Effector CD4-positive, alpha-beta T cell (primary cell): Measurements from ENCODE around the gene SCUBE2.

Experiments
- DNase-seq: peaks from one replicate; pipeline ENCODE4 v3.0.0-alpha.2; 2020

Gene SCUBE2

GRCh38 chr11:9073466-9074225, 17.8 kb downstream of the SCUBE2 start:
- no peak for DNase-seq

GRCh38 chr11:9072626-9073176, 18.7 kb downstream of the SCUBE2 start:
- no peak for DNase-seq

- DNase-seq = no peak
These were observed 19.7 kb downstream of the SCUBE2 start for GRCh38 chr11:9071692-9072091.

GRCh38 chr11:9070749-9071491, 20.5 kb downstream of the SCUBE2 start:
- no peak for DNase-seq

- no peak for DNase-seq
These were observed 21.4 kb downstream of the SCUBE2 start for GRCh38 chr11:9069862-9070470.

- no peak for DNase-seq
These were observed 22.1 kb downstream of the SCUBE2 start for GRCh38 chr11:9069256-9069655.

- DNase-seq = no peak
These were observed 24.9 kb downstream of the SCUBE2 start for GRCh38 chr11:9066433-9066925.

GRCh38 chr11:9065607-9066432, 25.6 kb downstream of the SCUBE2 start:
- no peak for DNase-seq

- DNase-seq = no peak
These were observed 29.6 kb downstream of the SCUBE2 start for GRCh38 chr11:9061807-9062206.

GRCh38 chr11:9060700-9061111, 30.7 kb downstream of the SCUBE2 start:
- DNase-seq = no peak

- DNase-seq = no peak
These were observed 32.0 kb downstream of the SCUBE2 start for GRCh38 chr11:9059406-9059805.

- no peak for DNase-seq
These were observed 33.5 kb downstream of the SCUBE2 start for GRCh38 chr11:9057888-9058287.

GRCh38 chr11:9057007-9057406, 34.4 kb downstream of the SCUBE2 start:
- DNase-seq = no peak

GRCh38 chr11:9056467-9056866, 34.9 kb downstream of the SCUBE2 start:
- DNase-seq = no peak

GRCh38 chr11:9053316-9054035, 37.9 kb downstream of the SCUBE2 start:
- DNase-seq = no peak

- DNase-seq = no peak
These were observed 39.1 kb downstream of the SCUBE2 start for GRCh38 chr11:9052316-9052715.

GRCh38 chr11:9049959-9050358, 41.4 kb downstream of the SCUBE2 start:
- no peak for DNase-seq

GRCh38 chr11:9047964-9048523, 43.4 kb downstream of the SCUBE2 start:
- no peak for DNase-seq

GRCh38 chr11:9046481-9046880, 44.9 kb downstream of the SCUBE2 start:
- no peak for DNase-seq

- DNase-seq = no peak
These were observed 48.9 kb downstream of the SCUBE2 start for GRCh38 chr11:9042488-9042887.

- DNase-seq = no peak
These were observed 49.7 kb downstream of the SCUBE2 start for GRCh38 chr11:9041747-9042146.
